ENCODE results near the gene C11orf24. TPM values are rescaled to one million over a fixed set of nuclear protein-coding genes. Genes with fewer than 3 reads are reported as not detected.
"Not testable (repeated sequence)": the region's sequence is repeated elsewhere in the genome, so short reads cannot be mapped to it uniquely, and the experiment has no call there.

Gene C11orf24
- total RNA-seq, 2 experiments from 2014 or later: 38.0 to 40.7 TPM

- H3K27ac Mint-ChIP-seq: no peak overlapping the region
- H3K27me3 Mint-ChIP-seq: no peaks in the 10 kb centered on the region
- no peak overlapping the region for H3K4me3 Mint-ChIP-seq
- H3K36me3 Mint-ChIP-seq (ENCODE audit: low read depth): no peaks in the 10 kb centered on the region
- H3K4me1 Mint-ChIP-seq (ENCODE audit: low read depth): peaks cover 3% of the 10 kb centered on the region
- CTCF ChIA-PET: interaction anchor here (11.6 kb wide), 1 partner anchor 44 kb away, joined by 224 read pairs; no protein-coding TSS in a partner anchor
- peaks cover 6% of the 10 kb centered on the region for H3K9me3 Mint-ChIP-seq
- intact Hi-C loops (cut with micrococcal nuclease): loop anchor here (10.0 kb wide), 1 partner anchor 190 kb away; no protein-coding TSS in a partner anchor
- DNase-seq (no peak), ATAC-seq (no peak)
- POLR2A ChIA-PET: interaction anchor here (0.5 kb wide), 1 partner anchor 36 kb away, joined by 3 read pairs; no protein-coding TSS in a partner anchor
- TF ChIP-seq, protein P1, sequence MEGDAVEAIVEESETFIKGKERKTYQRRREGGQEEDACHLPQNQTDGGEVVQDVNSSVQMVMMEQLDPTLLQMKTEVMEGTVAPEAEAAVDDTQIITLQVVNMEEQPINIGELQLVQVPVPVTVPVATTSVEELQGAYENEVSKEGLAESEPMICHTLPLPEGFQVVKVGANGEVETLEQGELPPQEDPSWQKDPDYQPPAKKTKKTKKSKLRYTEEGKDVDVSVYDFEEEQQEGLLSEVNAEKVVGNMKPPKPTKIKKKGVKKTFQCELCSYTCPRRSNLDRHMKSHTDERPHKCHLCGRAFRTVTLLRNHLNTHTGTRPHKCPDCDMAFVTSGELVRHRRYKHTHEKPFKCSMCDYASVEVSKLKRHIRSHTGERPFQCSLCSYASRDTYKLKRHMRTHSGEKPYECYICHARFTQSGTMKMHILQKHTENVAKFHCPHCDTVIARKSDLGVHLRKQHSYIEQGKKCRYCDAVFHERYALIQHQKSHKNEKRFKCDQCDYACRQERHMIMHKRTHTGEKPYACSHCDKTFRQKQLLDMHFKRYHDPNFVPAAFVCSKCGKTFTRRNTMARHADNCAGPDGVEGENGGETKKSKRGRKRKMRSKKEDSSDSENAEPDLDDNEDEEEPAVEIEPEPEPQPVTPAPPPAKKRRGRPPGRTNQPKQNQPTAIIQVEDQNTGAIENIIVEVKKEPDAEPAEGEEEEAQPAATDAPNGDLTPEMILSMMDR (IDR thresholded peaks at IDR 0.05): no peak
Observed at GRCh38 chr11:68254421-68254820, 17.4 kb downstream of the C11orf24 start.

DNA sequence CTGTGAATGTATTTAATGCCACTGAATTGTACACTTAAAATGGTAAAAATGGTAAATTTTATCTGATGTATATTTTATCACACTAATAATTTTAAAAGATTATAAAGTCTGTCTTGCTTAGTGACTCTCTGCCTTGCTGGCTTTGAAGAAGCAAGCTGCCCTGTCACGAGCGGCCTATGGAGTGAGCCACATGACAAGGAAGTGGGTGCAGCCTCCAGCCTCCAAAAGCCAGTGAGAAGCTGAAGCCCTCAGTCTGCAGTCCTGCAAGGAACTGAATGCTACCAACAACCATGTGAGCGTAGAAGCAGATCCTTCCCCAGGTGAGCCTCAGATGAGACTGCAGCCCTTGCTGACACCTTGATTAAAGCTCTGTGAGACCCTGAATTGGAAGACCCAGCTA is 20.0 kb downstream of the C11orf24 start:
- ATAC-seq (no peak), DNase-seq (no peak)
- H3K27me3 Mint-ChIP-seq: no peaks in the 10 kb centered on the region
- ChIA-PET POLR2A (no interaction called here), CTCF (interaction anchor here (1.5 to 11.6 kb wide), 2 partner anchors 46 to 132 kb away, joined by 4 to 224 read pairs; no protein-coding TSS in a partner anchor)
- TF ChIP-seq, protein P1 (IDR thresholded peaks at IDR 0.05): no peak
- H3K9me3 Mint-ChIP-seq: peaks cover 9% of the 10 kb centered on the region
- intact Hi-C loops (cut with micrococcal nuclease): loop anchor here (10.0 kb wide), 1 partner anchor 193 kb away; no protein-coding TSS in a partner anchor
- no peak overlapping the region for H3K4me3 Mint-ChIP-seq
- no peaks in the 10 kb centered on the region for H3K36me3 Mint-ChIP-seq (ENCODE audit: low read depth)
- H3K27ac Mint-ChIP-seq: no peak overlapping the region
- H3K4me1 Mint-ChIP-seq (ENCODE audit: low read depth): no peaks in the 10 kb centered on the region

DNA sequence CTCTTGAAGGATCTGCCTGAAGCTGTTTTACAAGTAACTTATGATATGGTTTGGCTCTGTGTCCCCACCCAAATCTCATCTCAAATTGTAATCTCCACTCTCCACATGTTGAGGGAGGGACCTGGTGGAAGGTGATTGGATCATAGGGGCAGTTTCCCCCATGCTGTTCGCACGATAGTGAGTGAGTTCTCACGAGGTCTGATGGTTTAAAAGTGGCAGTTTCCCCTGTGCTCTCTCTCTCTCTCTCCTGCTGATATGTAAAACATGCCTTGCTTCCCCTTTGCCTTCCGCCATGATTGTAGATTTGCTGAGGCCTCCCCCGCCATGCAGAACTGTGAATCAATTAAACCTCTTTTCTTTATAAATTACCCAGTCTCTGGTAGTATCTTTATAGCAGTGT is 26.9 kb downstream of the C11orf24 start:
- H3K4me1 Mint-ChIP-seq (ENCODE audit: low read depth); ATAC-seq; DNase-seq; H3K27me3 Mint-ChIP-seq; H3K36me3 Mint-ChIP-seq (ENCODE audit: low read depth); POLR2A ChIA-PET; H3K4me3 Mint-ChIP-seq; intact Hi-C loops (cut with micrococcal nuclease); H3K9me3 Mint-ChIP-seq; H3K27ac Mint-ChIP-seq: not testable (repeated sequence)
- CTCF ChIA-PET: interaction anchor here (0.9 kb wide), 1 partner anchor 32 kb away, joined by 3 read pairs; no protein-coding TSS in a partner anchor

GRCh38 chr11:68243847-68244246 is 27.9 kb downstream of the C11orf24 start:
- intact Hi-C loops (cut with micrococcal nuclease); CTCF ChIA-PET; ATAC-seq; H3K4me3 Mint-ChIP-seq; H3K27ac Mint-ChIP-seq; H3K36me3 Mint-ChIP-seq (ENCODE audit: low read depth); H3K27me3 Mint-ChIP-seq; POLR2A ChIA-PET; H3K4me1 Mint-ChIP-seq (ENCODE audit: low read depth); DNase-seq; H3K9me3 Mint-ChIP-seq: not testable (repeated sequence)

GRCh38 chr11:68242616-68243015 is 29.2 kb downstream of the C11orf24 start:
- DNase-seq: no peak
- Mint-ChIP-seq H3K27ac (no peak overlapping the region), H3K4me1 (ENCODE audit: low read depth) (no peaks in the 10 kb centered on the region), H3K27me3 (peaks cover 4% of the 10 kb centered on the region), H3K9me3 (no peaks in the 10 kb centered on the region), H3K36me3 (ENCODE audit: low read depth) (no peaks in the 10 kb centered on the region), H3K4me3 (no peak overlapping the region)
- intact Hi-C loops (cut with micrococcal nuclease): no loop called here
- TF ChIP-seq, protein P1 (IDR thresholded peaks at IDR 0.05): no peak
- POLR2A ChIA-PET: no interaction called here
- ATAC-seq: no peak
- CTCF ChIA-PET: interaction anchor here (1.4 kb wide), 1 partner anchor 15 kb away, joined by 6 read pairs; no protein-coding TSS in a partner anchor

DNA sequence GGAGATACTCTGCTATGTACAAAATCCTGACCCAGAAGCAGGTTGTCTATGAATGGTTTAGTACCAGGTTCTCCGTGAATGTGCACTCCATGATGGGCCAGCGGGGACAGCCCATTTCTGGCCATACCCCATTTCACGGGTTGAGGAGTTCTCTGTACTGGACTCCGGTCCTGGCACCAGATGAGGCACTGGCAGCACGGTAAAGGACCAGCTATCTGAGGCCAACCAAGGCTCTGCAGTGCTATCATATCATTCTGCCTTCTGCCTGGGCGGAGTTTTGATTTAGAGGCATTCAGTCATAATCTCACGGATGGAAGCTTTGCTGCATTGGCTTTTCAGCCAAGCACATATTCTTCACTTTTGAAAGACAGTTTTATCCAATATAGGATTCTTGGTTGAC is 40.2 kb downstream of the C11orf24 start:
- H3K4me1 Mint-ChIP-seq (ENCODE audit: low read depth): no peaks in the 10 kb centered on the region
- no peak for ATAC-seq
- intact Hi-C loops (cut with micrococcal nuclease): no loop called here
- no peak overlapping the region for H3K27ac Mint-ChIP-seq
- TF ChIP-seq, protein P1 (IDR thresholded peaks at IDR 0.05): no peak
- H3K9me3 Mint-ChIP-seq: peaks cover 16% of the 10 kb centered on the region
- ChIA-PET POLR2A (no interaction called here), CTCF (no interaction called here)
- H3K4me3 Mint-ChIP-seq: no peak overlapping the region
- DNase-seq: no peak
- peaks cover 4% of the 10 kb centered on the region for H3K27me3 Mint-ChIP-seq
- peaks cover 4% of the 10 kb centered on the region for H3K36me3 Mint-ChIP-seq (ENCODE audit: low read depth)

Measured in activated CD8-positive, alpha-beta T cell treated with anti-CD3 and anti-CD28 coated beads for 36 hours (primary cell).